WTC11 (cell line): ENCODE results near the gene ERGIC3. TPM values are rescaled to one million over a fixed set of nuclear protein-coding genes. Genes with fewer than 3 reads are reported as not detected.

ENCODE experiments used
- ATAC-seq: fragments of 200-7000 bp; cut with Tn5 transposase; 2 replicates; pipeline ENCODE4 v1.10.0; 2021; ENCODE audit warnings: mild to moderate bottlenecking, moderate library complexity
- CTCF ChIA-PET: fragments of 300-600 bp; sonication (Branson Sonifier 250); formaldehyde crosslinking; loops from one replicate; lab custom pipeline; 2021; ENCODE audit warnings: antibody characterized with exemption; lab: Charles Lee
- POLR2A ChIA-PET: fragments of 350-600 bp; sonication (Branson Sonifier 250); formaldehyde crosslinking; loops from one replicate; lab custom pipeline; 2021; ENCODE audit warnings: antibody characterized with exemption; lab: Charles Lee
- DNase-seq: peaks from one replicate; pipeline ENCODE4 v3.0.0; 2021; ENCODE audit warnings: low spot score
- H3K27ac Mint-ChIP-seq: 2 replicates; pipeline ENCODE4 v1.8.0; 2021; ENCODE audit warnings: mixed read lengths
- H3K27me3 Mint-ChIP-seq: 2 replicates; pipeline ENCODE4 v1.8.0; 2021; ENCODE audit warnings: low read depth, mild to moderate bottlenecking, moderate library complexity, mixed read lengths
- H3K36me3 Mint-ChIP-seq: 2 replicates; pipeline ENCODE4 v1.8.0; 2021; ENCODE audit warnings: mixed read lengths
- H3K4me1 Mint-ChIP-seq: 2 replicates; pipeline ENCODE4 v1.8.0; 2022; ENCODE audit warnings: mixed read lengths
- H3K4me3 Mint-ChIP-seq: 2 replicates; pipeline ENCODE4 v1.8.0; 2021; ENCODE audit warnings: mild to moderate bottlenecking, moderate library complexity, mixed read lengths
- H3K9me3 Mint-ChIP-seq: 2 replicates; pipeline ENCODE4 v1.8.0; 2021; ENCODE audit warnings: mixed read lengths
- ARID4B ChIP-seq: sonication (generic); formaldehyde crosslinking; IDR thresholded peaks from 2 replicates; pipeline ENCODE4 v1.8.0; 2023; ENCODE audit warnings: missing genetic modification reagents, mild to moderate bottlenecking, borderline replicate concordance
- E2F5 ChIP-seq: sonication (generic); formaldehyde crosslinking; IDR thresholded peaks from 2 replicates; pipeline ENCODE4 v1.8.1; 2022; ENCODE audit warnings: mild to moderate bottlenecking, moderate library complexity, missing genetic modification reagents
- EMX1 ChIP-seq: fragments of 250-450 bp; sonication (Bioruptor Pico); IDR thresholded peaks from 2 replicates; pipeline ENCODE4 v1.8.0; 2021; ENCODE audit warnings: mild to moderate bottlenecking
- FOXJ3 ChIP-seq: sonication (generic); formaldehyde crosslinking; IDR thresholded peaks from 2 replicates; pipeline ENCODE4 v1.9.0; 2021; ENCODE audit warnings: missing genetic modification reagents, mild to moderate bottlenecking, borderline replicate concordance
- FOXK1 ChIP-seq: sonication (generic); formaldehyde crosslinking; IDR thresholded peaks from 2 replicates; pipeline ENCODE4 v1.8.0; 2022; ENCODE audit warnings: mild to moderate bottlenecking, moderate library complexity, missing genetic modification reagents
- FOXP1 ChIP-seq: sonication (generic); formaldehyde crosslinking; IDR thresholded peaks from 2 replicates; pipeline ENCODE4 v1.8.0; 2022; ENCODE audit warnings: missing genetic modification reagents, mild to moderate bottlenecking, moderate library complexity, borderline replicate concordance
- NR2C2 ChIP-seq: sonication (generic); formaldehyde crosslinking; IDR thresholded peaks from 2 replicates; pipeline ENCODE4 v1.8.0; 2022; ENCODE audit warnings: mild to moderate bottlenecking, missing genetic modification reagents
- RELA ChIP-seq: sonication (generic); formaldehyde crosslinking; IDR thresholded peaks from 2 replicates; pipeline ENCODE4 v1.8.1; 2022; ENCODE audit warnings: missing genetic modification reagents, mild to moderate bottlenecking, borderline replicate concordance
- RORB ChIP-seq: fragments of 250-450 bp; sonication (Bioruptor Pico); IDR thresholded peaks from 2 replicates; pipeline ENCODE4 v1.9.0; 2021; ENCODE audit warnings: mild to moderate bottlenecking
- SP1 ChIP-seq: sonication (generic); formaldehyde crosslinking; conservative IDR thresholded peaks from 2 replicates; pipeline ENCODE4 v1.8.1; 2022; ENCODE audit warnings: missing genetic modification reagents
- STAT6 ChIP-seq: sonication (generic); formaldehyde crosslinking; conservative IDR thresholded peaks from 2 replicates; pipeline ENCODE4 v1.8.1; 2023; ENCODE audit warnings: mild to moderate bottlenecking, low read depth, missing genetic modification reagents, moderate library complexity
- ZNF232 ChIP-seq: sonication (generic); formaldehyde crosslinking; IDR thresholded peaks from 2 replicates; pipeline ENCODE4 v1.8.0; 2022; ENCODE audit warnings: mild to moderate bottlenecking, missing genetic modification reagents
- ZNF263 ChIP-seq: sonication (generic); formaldehyde crosslinking; IDR thresholded peaks from 2 replicates; pipeline ENCODE4 v1.8.1; 2022; ENCODE audit warnings: low read depth, mild to moderate bottlenecking, moderate library complexity, missing genetic modification reagents
- ZNF423 ChIP-seq: fragments of 250-450 bp; sonication (Bioruptor Pico); IDR thresholded peaks from 2 replicates; pipeline ENCODE4 v2.1.2; 2022; ENCODE audit warnings: mild to moderate bottlenecking, moderate library complexity
- total RNA-seq: library from RNA; stranded (reverse); gene quantifications from 3 replicates; pipeline ENCODE4 v1.2.3, GENCODE V29; 2021
- TF ChIP-seq, protein P1 (sequence below): sonication (generic); formaldehyde crosslinking; IDR thresholded peaks from 2 replicates; pipeline ENCODE4 v1.8.0; 2022; ENCODE audit warnings: mild to moderate bottlenecking, missing genetic modification reagents
- TF ChIP-seq, protein P2 (sequence below): sonication (generic); formaldehyde crosslinking; IDR thresholded peaks from 2 replicates; pipeline ENCODE4 v1.8.1; 2023; ENCODE audit warnings: mild to moderate bottlenecking, missing genetic modification reagents
- TF ChIP-seq, protein P3 (sequence below): sonication (generic); formaldehyde crosslinking; conservative IDR thresholded peaks from 2 replicates; pipeline ENCODE4 v1.8.1; 2022; ENCODE audit warnings: mild to moderate bottlenecking, missing genetic modification reagents

ERGIC3 gene
- total RNA-seq, 1 experiment from 2014 or later: 168 TPM

DNA sequence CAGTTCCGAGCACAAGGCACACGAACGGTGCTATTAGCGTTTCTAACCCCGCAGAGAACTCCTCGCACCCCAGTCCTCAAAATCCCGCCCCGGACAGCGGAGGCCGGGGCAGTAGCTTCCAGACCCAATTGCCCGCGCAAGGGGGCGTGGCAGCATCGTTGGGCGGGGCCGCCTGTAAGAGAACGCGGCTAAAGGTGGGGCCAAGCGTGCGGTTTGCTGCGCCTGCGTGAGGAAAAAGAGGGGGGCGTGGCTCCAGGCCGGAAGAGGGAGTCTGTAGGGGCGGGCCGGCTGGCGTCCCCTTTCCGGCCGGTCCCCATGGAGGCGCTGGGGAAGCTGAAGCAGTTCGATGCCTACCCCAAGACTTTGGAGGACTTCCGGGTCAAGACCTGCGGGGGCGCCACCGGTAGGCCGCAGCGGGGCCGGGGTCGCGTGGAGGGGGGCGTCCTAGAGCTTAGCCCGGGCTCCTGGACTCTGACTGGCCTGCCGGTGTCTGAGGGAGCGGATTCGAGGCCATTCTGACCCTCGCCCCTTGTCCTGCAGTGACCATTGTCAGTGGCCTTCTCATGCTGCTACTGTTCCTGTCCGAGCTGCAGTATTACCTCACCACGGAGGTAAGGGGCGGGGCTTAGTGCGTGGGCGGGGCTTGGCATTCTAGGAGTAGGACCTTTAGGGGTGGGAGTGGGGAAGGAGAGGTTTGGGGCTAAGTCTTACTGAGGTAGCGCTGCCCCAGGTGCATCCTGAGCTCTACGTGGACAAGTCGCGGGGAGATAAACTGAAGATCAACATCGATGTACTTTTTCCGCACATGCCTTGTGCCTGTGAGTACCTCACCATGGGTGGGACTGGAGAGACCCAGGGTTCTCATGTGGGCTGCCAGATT is at the start of gene ERGIC3 (continued):
- peak; percentile 67; the same call in 1 of the 2 replicates for TF ChIP-seq ARID4B (CRISPR knock-in tag)
- TF ChIP-seq, protein P1, sequence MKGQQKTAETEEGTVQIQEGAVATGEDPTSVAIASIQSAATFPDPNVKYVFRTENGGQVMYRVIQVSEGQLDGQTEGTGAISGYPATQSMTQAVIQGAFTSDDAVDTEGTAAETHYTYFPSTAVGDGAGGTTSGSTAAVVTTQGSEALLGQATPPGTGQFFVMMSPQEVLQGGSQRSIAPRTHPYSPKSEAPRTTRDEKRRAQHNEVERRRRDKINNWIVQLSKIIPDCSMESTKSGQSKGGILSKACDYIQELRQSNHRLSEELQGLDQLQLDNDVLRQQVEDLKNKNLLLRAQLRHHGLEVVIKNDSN (CRISPR knock-in tag): no peak
- TF ChIP-seq, protein P2, sequence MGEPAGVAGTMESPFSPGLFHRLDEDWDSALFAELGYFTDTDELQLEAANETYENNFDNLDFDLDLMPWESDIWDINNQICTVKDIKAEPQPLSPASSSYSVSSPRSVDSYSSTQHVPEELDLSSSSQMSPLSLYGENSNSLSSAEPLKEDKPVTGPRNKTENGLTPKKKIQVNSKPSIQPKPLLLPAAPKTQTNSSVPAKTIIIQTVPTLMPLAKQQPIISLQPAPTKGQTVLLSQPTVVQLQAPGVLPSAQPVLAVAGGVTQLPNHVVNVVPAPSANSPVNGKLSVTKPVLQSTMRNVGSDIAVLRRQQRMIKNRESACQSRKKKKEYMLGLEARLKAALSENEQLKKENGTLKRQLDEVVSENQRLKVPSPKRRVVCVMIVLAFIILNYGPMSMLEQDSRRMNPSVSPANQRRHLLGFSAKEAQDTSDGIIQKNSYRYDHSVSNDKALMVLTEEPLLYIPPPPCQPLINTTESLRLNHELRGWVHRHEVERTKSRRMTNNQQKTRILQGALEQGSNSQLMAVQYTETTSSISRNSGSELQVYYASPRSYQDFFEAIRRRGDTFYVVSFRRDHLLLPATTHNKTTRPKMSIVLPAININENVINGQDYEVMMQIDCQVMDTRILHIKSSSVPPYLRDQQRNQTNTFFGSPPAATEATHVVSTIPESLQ (CRISPR knock-in tag): no peak
- 0 out of 2 replicates have a peak, but pooled peaks have one; percentile 37 for TF ChIP-seq E2F5 (CRISPR knock-in tag)
- TF ChIP-seq STAT6 (CRISPR knock-in tag): no peak
- TF ChIP-seq EMX1 (CRISPR knock-in tag): no peak
- TF ChIP-seq SP1: peak; percentile 93

DNA sequence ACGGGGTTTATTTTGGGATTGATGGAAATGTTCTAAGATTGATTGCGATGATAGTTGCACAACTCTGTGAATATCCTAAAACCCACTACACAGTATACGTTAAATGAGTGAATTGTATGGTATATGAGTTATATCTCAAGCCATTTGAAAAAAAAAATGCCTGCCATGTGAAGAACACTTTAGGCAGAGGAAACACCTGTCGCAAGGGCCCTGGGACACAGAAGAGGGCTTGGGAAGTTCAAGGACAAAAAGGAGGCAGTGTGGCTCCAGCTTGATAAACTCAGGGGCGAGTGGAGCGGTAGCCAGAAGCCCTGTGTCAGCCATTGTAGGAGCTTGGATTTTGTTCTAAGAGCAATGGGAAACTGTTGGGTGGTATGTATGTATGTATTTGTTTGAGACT is 49.5 kb upstream of the ERGIC3 start:
- POLR2A ChIA-PET: no interaction called here
- CTCF ChIA-PET: no interaction called here

GRCh38 chr20:35496481-35496880 is 45.4 kb upstream of the ERGIC3 start:
- ChIA-PET CTCF (interaction anchor here (1.0 to 1.6 kb wide), 2 partner anchors 14 to 49 kb away, joined by 4 read pairs; no protein-coding TSS in a partner anchor), POLR2A (no interaction called here)
- DNase-seq (no peak), ATAC-seq (no peak)
- Mint-ChIP-seq H3K4me1 (no peaks in the 10 kb centered on the region), H3K27me3 (no peaks in the 10 kb centered on the region), H3K27ac (no peak overlapping the region), H3K36me3 (peaks cover 71% of the 10 kb centered on the region), H3K4me3 (no peak overlapping the region), H3K9me3 (no peaks in the 10 kb centered on the region)
- TF ChIP-seq E2F5 (CRISPR knock-in tag) (no peak), FOXJ3 (no peak), FOXP1 (CRISPR knock-in tag) (no peak), ZNF232 (CRISPR knock-in tag) (no peak), NR2C2 (CRISPR knock-in tag) (no peak), RELA (CRISPR knock-in tag) (no peak), RORB (CRISPR knock-in tag) (no peak), ZNF263 (CRISPR knock-in tag) (no peak)
- TF ChIP-seq, protein P3, sequence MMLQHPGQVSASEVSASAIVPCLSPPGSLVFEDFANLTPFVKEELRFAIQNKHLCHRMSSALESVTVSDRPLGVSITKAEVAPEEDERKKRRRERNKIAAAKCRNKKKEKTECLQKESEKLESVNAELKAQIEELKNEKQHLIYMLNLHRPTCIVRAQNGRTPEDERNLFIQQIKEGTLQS (CRISPR knock-in tag): no peak

More for the DNA sequence above, 49.5 kb upstream of the ERGIC3 start:
- Mint-ChIP-seq H3K27ac (no peak overlapping the region), H3K9me3 (no peaks in the 10 kb centered on the region), H3K27me3 (no peaks in the 10 kb centered on the region), H3K36me3 (peaks cover 66% of the 10 kb centered on the region), H3K4me3 (no peak overlapping the region), H3K4me1 (no peaks in the 10 kb centered on the region)
- DNase-seq (no peak), ATAC-seq (no peak)
- TF ChIP-seq ZNF423 (CRISPR knock-in tag) (no peak), FOXK1 (no peak), EMX1 (CRISPR knock-in tag) (no peak)
